Tracheal epithelial cell (primary cell): Measurements from ENCODE around the gene ERGIC1. TPM values are rescaled to one million over a fixed set of nuclear protein-coding genes. Genes with fewer than 3 reads are reported as not detected.

Source experiments
- total RNA-seq: library from RNA; depleted of rRNA; stranded (reverse); fragments of >200 nt; gene quantifications from 2 replicates; pipeline ENCODE4 v1.2.1, GENCODE V29; 2014

ERGIC1 gene
- 95.2 and 114 TPM in 2 replicates for total RNA-seq

GRCh38 chr5:172833686-172834414, at the start of gene ERGIC1:
TSS of gene ERGIC1 (plus strand) at chr5:172834251. CDS start at chr5:172834414, 163 bp downstream.

GRCh38 chr5:172983542-172984243, 149.6 kb downstream of the ERGIC1 start, which contains the start of gene ATP6V0E1:
TSS of gene ATP6V0E1 (plus strand) at chr5:172983771. CDS start at chr5:172983861, 90 bp downstream.

Other genes starting within 250 kb of the ERGIC1 start
- gene NEURL1B, start 193.0 kb upstream of the ERGIC1 start, total RNA-seq, result 6.2 and 20.2 TPM in 2 replicates
- 98.3 and 157 TPM in 2 replicates for gene DUSP1, start 63.1 kb upstream of the ERGIC1 start, total RNA-seq
- 31.1 and 37.6 TPM in 2 replicates for gene RPL26L1, start 125.2 kb downstream of the ERGIC1 start, total RNA-seq
- 182 and 198 TPM in 2 replicates for gene ATP6V0E1, start 149.5 kb downstream of the ERGIC1 start, total RNA-seq
- 9.6 and 10.1 TPM in 2 replicates for gene CREBRF, start 222.1 kb downstream of the ERGIC1 start, total RNA-seq